ENCODE measurements around the gene PSMD3.

PSMD3 gene

DNA sequence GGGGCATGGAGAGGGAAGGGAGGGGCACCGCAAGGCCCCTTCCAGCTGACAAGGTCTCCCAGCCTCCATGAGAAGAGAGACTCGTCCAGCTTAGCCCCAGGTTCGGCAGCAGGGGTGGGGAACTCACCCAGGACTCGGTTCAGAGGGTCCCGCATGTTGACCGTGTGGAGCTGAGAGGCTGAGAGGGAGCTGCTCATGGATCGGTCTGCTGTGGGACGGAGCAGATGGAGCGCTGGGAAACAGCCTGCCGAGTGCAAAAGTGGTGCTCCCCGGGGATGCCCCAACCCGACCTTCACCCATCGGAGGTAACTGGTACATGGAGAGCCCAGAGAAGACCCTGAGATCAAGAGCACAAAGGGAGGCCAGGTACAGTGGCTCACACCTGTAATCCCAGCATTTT is 39.5 kb downstream of the PSMD3 start:
- in situ Hi-C loops (cut with MboI; ENCODE audit: low pct_unique_long_range_greater_than_20kb, low sequenced_read_pairs, unreplicated experiment) = no loop called here
- DNase-seq (ENCODE audit: low spot score) = no peak
- TF ChIP-seq, protein P1, sequence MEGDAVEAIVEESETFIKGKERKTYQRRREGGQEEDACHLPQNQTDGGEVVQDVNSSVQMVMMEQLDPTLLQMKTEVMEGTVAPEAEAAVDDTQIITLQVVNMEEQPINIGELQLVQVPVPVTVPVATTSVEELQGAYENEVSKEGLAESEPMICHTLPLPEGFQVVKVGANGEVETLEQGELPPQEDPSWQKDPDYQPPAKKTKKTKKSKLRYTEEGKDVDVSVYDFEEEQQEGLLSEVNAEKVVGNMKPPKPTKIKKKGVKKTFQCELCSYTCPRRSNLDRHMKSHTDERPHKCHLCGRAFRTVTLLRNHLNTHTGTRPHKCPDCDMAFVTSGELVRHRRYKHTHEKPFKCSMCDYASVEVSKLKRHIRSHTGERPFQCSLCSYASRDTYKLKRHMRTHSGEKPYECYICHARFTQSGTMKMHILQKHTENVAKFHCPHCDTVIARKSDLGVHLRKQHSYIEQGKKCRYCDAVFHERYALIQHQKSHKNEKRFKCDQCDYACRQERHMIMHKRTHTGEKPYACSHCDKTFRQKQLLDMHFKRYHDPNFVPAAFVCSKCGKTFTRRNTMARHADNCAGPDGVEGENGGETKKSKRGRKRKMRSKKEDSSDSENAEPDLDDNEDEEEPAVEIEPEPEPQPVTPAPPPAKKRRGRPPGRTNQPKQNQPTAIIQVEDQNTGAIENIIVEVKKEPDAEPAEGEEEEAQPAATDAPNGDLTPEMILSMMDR (IDR thresholded peaks at IDR 0.05; ENCODE audit: extremely low read depth, insufficient read depth, missing control alignments) = no peak

DNA sequence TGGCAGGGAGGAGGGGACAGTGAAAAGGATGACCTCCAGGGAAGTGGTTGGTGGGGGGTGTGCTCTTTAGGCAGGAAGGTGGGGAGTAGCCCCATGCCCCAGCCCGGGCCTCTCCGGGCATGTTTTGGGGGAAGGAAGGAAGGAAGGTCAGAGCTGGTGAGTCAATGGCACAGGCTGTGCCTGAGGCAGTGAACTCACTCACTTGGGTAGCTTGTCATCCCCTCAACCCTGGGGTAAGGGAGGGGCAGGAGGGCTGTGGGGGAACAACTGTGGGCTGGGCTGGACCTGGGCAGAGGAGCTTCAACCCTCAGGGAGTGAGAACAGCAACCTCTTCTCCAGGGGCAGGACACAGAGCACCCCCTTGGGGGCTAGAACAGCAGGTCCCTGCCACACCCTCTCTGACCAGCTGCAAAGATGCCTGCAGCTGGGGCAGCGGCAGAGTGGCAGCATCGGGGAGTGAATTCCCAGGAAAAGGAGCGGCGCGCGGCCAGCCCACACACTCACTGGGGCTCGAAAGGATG is 40.9 kb downstream of the PSMD3 start:
- TF ChIP-seq, protein P1 (IDR thresholded peaks at IDR 0.05; ENCODE audit: extremely low read depth, insufficient read depth, missing control alignments) = no peak
- no peak for DNase-seq (ENCODE audit: low spot score)
- in situ Hi-C loops (cut with MboI; ENCODE audit: low pct_unique_long_range_greater_than_20kb, low sequenced_read_pairs, unreplicated experiment) = no loop called here

DNA sequence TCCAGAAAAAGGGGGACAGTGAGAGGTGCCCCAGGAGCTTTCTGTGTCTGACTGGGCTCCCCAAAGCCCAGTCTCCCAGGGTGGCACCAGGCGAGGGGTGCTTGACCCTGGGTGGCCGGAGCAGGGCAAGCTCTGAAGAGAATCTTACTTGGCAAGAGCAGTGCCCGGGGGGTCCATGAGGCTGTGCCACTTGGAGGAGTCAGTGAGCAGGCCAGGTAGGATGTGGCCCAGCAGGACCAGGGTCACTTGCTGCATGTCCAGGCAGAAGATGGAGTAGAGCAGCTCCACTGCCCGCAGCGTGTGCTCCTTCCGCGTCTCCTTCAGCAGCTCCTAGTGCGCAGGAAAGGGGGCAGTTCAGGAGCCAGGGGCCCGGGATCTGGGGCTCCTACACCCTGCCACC is 41.9 kb downstream of the PSMD3 start:
- no peak for DNase-seq (ENCODE audit: low spot score)
- in situ Hi-C loops (cut with MboI; ENCODE audit: low pct_unique_long_range_greater_than_20kb, low sequenced_read_pairs, unreplicated experiment) = no loop called here
- TF ChIP-seq, protein P1 (IDR thresholded peaks at IDR 0.05; ENCODE audit: extremely low read depth, insufficient read depth, missing control alignments) = no peak

DNA sequence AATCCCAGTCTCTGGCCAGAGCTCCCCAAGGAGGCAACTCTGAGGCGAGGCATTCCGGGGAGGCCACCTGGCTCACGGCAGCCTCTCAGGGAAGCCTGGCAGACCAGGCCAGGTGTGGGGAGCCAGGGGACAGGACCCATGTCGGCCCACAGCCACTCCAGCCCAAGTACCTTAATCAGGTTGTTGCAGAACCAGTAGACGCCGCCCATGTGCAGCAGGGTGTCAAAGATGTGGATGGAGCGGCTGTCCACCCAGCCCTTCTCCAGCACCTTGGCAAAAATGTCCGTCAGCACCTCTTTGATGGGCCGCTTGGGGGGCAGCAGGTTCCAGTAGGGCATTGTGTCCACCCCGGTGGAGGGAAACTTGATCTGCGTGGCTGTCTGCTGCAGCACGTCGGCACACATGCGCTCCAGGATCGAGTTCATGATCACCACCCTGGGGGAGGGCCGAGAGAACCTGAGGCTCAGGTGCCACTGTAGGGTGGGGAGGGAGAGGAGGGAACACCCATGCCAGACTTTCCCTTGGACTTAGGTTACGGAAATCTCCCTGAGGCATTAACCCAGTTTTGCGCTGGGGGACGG is 42.4 kb downstream of the PSMD3 start:
- in situ Hi-C loops (cut with MboI; ENCODE audit: low pct_unique_long_range_greater_than_20kb, low sequenced_read_pairs, unreplicated experiment) = no loop called here
- DNase-seq (ENCODE audit: low spot score) = no peak
- TF ChIP-seq, protein P1 (IDR thresholded peaks at IDR 0.05; ENCODE audit: extremely low read depth, insufficient read depth, missing control alignments) = no peak

DNA sequence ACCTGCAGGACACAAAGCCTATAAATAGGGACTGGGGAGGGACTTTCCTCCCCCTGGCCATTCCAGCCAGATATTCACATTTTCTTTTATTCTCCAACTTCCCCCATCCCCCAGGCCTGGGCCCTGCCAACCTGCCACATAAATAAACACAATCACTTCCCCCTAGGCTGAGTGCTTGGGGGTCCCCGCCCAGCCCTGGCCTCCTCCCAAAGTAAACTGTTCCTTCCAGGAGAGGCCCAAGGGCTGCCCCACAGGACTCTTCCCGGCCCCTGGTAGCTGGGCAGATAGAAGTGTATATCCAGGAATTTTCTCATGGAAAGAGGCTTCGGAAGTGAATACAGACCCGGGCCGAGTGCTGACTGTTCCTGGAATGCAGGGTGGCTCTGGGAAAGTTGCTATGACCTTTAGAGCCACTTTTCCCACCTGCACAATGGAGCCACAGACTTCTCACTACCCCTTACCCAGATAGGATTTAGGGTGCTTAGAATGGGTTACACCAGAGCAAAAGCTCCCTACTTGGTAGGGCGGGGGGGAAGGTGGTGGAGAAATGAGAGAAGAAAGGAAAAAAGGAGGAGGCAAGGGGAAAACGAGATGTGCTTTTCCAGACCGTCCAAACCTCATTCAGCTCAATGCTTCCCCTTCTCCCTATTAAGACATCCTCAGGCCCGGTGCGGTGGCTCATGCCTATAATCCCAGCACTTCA is 43.1 kb downstream of the PSMD3 start:
- TF ChIP-seq, protein P1 (IDR thresholded peaks at IDR 0.05; ENCODE audit: extremely low read depth, insufficient read depth, missing control alignments) = no peak
- DNase-seq (ENCODE audit: low spot score) = no peak
- in situ Hi-C loops (cut with MboI; ENCODE audit: low pct_unique_long_range_greater_than_20kb, low sequenced_read_pairs, unreplicated experiment) = no loop called here

DNA sequence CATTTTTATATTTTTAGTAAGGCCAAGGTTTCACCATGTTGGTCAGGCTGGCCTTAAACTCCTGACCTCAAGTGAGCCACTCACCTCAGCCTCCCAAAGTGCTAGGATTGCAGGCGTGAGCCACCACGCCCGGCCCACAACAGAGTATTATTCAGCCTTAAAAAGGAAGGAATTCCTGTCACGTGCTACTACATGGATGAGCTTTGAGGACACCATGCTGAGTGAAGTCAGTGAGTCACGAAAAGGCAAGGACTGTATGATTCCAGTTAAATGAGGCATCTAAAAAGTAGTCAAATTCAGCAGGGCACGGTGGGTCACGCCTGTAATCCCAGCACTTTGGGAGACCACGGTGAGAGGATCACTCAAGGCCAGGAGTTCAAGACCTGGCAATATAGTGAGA is 44.3 kb downstream of the PSMD3 start:
- DNase-seq (ENCODE audit: low spot score) = no peak
- TF ChIP-seq, protein P1 (IDR thresholded peaks at IDR 0.05; ENCODE audit: extremely low read depth, insufficient read depth, missing control alignments) = no peak
- in situ Hi-C loops (cut with MboI; ENCODE audit: low pct_unique_long_range_greater_than_20kb, low sequenced_read_pairs, unreplicated experiment) = no loop called here

Data from GM13977 (cell line).